OCI-M2 (cell line): ENCODE results near the gene PYDC1.
"Not testable (repeated sequence)": the region's sequence is repeated elsewhere in the genome, so short reads cannot be mapped to it uniquely, and the experiment has no call there.

ENCODE experiments used
- DNase-seq: peaks from one replicate; lab custom pipeline; 2025; ENCODE audit not compliant: unreplicated experiment; lab: John Stamatoyannopoulos, UW

PYDC1 gene

DNA sequence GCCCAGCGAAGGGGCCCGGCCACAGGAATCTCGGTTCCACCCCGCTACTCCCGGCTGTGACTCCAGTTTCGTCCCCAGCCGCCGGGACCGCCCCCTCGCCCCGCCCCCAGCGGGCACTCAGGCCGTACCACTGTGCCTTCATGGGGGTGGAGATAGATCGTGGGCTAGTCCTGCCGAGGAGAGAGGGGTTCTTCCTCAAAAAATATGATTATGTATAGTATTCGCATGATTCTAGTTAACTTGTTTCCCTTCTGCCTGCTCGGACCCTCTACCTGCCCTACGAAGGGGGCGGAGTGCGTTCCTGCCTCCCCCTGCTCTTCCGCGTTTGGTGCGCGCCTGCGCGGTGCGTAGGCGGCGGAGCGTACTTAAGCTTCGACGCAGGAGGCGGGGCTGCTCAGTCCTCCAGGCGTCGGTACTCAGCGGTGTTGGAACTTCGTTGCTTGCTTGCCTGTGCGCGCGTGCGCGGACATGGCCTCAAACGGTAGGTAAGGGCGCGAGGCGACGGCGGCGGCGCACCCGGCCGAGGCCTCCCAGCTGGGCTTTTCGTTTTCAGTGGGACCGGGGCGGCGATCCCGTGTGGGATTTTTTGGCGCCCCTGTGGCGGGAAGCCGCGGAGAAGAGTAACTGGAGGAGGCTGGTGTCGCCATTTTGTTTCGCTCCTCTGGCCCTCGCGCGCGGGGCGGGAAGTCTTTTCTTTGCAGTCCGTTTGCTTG, 37.0 kb downstream of the PYDC1 start, which contains the start of gene FUS:
TSS of gene FUS (plus strand) at position 393 of the 713 bp plus-strand sequence. CDS start at position 469, 76 bp downstream.
- no peak for DNase-seq

DNA sequence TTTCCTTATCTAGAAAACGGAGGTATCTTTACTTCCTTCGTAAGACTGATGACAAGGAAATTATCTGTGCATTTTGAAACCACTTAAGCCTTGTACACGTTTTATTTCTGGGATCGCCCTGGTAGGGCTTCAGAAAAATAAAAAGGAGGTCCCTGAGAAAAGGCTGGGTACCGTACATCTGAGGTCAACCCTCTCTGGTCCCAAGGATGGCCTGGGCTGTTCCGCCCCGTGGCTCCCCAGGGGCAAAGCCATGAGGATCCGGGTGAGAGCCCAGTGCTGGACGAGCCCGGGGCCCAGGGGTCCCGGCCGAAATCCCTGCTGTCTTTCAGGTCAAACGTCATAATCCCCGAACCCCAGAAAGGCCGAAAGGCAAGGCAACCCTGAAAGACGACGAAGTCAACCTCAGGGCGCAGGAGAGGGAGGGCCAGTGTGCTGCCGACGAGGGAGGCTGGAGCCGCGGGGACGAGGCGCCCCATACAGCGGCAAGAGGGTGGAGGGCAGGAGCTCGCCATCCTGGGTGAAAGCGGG, 37.7 kb downstream of the PYDC1 start:
- no peak for DNase-seq

DNA sequence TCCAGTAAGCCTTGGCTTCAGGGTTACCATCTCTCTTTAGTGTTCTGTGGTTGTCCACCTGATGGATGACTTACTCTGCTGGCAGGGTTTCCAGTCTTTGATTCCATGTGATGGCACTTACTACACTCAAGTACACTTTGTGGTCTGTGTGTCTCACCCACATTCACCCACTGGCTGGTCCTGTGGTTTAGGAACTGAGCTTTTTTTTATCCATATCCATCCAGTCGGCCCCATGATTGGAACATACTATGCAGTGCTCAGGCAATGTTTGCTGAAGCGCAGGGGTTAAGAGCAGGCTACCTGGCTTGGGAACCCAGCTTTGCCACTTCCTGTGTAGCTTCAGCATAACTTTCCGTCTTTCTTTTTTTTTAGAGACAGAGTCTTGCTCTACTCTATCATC, 39.8 kb downstream of the PYDC1 start:
- no peak for DNase-seq

DNA sequence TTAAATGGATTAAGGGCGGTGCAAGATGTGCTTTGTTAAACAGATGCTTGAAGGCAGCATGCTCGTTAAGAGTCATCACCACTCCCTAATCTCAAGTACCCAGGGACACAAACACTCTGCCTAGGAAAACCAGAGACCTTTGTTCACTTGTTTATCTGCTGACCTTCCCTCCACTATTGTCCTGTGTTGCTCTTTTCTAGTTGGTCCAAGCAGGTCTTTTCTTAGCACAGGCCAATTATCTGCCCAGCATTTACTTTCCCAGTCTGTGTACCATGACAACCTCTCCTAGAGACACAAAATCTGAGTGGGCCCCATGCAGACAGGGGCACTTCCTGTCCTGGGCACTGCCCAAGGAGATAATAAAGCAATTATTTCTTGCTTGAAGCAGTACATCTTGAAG, 46.9 kb downstream of the PYDC1 start:
- not testable (repeated sequence) for DNase-seq

DNA sequence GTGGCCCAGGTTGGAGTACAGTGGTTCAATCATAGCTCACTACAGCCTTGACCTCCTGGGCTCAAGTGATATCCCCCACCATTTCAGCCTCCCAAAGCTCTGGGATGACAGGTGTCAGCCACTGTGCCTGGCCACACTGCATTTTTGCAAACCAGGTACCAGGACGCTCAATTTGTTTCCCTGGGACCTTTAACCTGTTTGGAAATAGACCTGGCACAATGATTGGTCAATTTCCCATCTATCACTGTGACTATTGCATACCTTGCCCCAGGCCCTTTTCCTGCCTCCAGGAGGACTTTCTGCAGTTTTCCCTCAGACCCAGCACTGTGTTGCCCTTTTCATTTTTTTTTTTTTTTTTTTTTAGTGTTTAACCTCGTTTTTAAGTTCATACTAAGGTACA, 48.1 kb downstream of the PYDC1 start:
- no peak for DNase-seq

DNA sequence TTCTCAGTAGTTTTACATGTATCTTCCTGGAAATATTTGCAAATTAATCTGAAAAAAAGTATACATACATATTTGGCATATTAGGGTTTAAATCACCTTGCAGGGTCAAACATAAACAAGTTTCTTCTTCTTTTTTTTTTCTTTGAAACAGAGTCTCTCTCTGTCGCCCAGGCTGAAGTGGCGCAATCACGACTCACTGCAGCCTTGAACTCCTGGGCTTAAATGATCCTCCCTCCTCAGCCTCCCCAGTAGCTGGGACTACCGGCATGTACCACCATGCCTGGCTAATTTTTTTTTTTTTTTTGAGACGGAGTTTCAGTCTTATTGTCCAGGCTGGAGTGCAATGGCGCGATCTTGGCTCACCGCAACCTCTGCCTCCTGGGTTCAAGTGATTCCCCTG, 49.6 kb downstream of the PYDC1 start:
- no peak for DNase-seq
